CD14-positive monocyte (primary cell): ENCODE results near the gene HDAC4. TPM values are rescaled to one million over a fixed set of nuclear protein-coding genes. Genes with fewer than 3 reads are reported as not detected.

Experiments
- DNase-seq, 3 donors: peaks; one replicate each; pipeline ENCODE4 v3.0.0-alpha.2; 2011 to 2022
- H2AFZ ChIP-seq: 2 replicates; pipeline ENCODE4 v1.6.0; 2012; ENCODE audit warnings: mild to moderate bottlenecking, low read depth, low read length, inconsistent platforms; ENCODE audit not compliant: insufficient read depth, poor library complexity, severe bottlenecking
- H3K27ac ChIP-seq, 2 donors: 1 replicate in 1 of 2; 2 replicates in 1 of 2; pipeline ENCODE4 v1.5.1; 2012 to 2013; ENCODE audit warnings: low read length in 2 of 2, control low read depth in 1 of 2, inconsistent platforms in 1 of 2, low read depth in 1 of 2, mild to moderate bottlenecking in 1 of 2
- H3K27me3 ChIP-seq, 2 donors: one replicate each; pipeline versions ENCODE4 v1.6.0 to v1.6.1; 2011 to 2013; ENCODE audit warnings: low read length in 2 of 2; ENCODE audit not compliant: control insufficient read depth in 2 of 2, insufficient read depth in 2 of 2
- H3K36me3 ChIP-seq, 2 donors: replicated peaks in 1 of 2; 1 replicate in 1 of 2; 2 replicates in 1 of 2; pipeline versions ENCODE4 v1.5.1 to v1.6.1; 2012 to 2013; ENCODE audit warnings: low read length in 2 of 2, control low read depth in 1 of 2, inconsistent platforms in 1 of 2, mild to moderate bottlenecking in 1 of 2; ENCODE audit not compliant: insufficient read depth in 2 of 2, control insufficient read depth in 1 of 2
- H3K4me1 ChIP-seq, 2 donors: 1 replicate in 1 of 2; 2 replicates in 1 of 2; pipeline versions ENCODE4 v1.5.1 to v1.6.1; 2012 to 2013; ENCODE audit warnings: low read length in 2 of 2, control low read depth in 1 of 2, inconsistent platforms in 1 of 2, mild to moderate bottlenecking in 1 of 2, moderate library complexity in 1 of 2; ENCODE audit not compliant: insufficient read depth in 2 of 2, control insufficient read depth in 1 of 2
- H3K4me2 ChIP-seq: replicated peaks from 2 replicates; pipeline ENCODE3; 2012; ENCODE audit warnings: low read length, moderate library complexity, mild to moderate bottlenecking; ENCODE audit not compliant: poor library complexity, severe bottlenecking; ENCODE audit errors: extremely low read depth
- H3K4me3 ChIP-seq, 3 experiments: fragments of 200-600 bp in 1 of 3; sonication (generic) in 1 of 3; replicated peaks in 1 of 3; 1 replicate in 2 of 3; 2 replicates in 1 of 3; pipeline ENCODE4 v1.5.1; 2011 to 2013; ENCODE audit warnings: low read length in 3 of 3, mild to moderate bottlenecking in 3 of 3, control low read depth in 2 of 3, low read depth in 2 of 3, inconsistent platforms in 1 of 3, moderate library complexity in 1 of 3
- H3K79me2 ChIP-seq: 2 replicates; pipeline ENCODE4 v1.6.0; 2012; ENCODE audit warnings: mild to moderate bottlenecking, control low read depth, inconsistent platforms, low read length, moderate library complexity; ENCODE audit not compliant: insufficient read depth
- H3K9ac ChIP-seq: 2 replicates; pipeline ENCODE4 v1.6.0; 2017; ENCODE audit warnings: low read length, mild to moderate bottlenecking; ENCODE audit not compliant: insufficient read depth, poor library complexity, severe bottlenecking
- H3K9me3 ChIP-seq, 2 donors: replicated peaks in 1 of 2; 1 replicate in 1 of 2; 2 replicates in 1 of 2; pipeline versions ENCODE4 v1.5.1 to v1.6.1; 2012 to 2013; ENCODE audit warnings: low read length in 2 of 2, control low read depth in 1 of 2; ENCODE audit not compliant: control insufficient read depth in 1 of 2, insufficient read depth in 1 of 2
- H4K20me1 ChIP-seq: 2 replicates; pipeline ENCODE4 v1.6.0; 2012; ENCODE audit warnings: mild to moderate bottlenecking, low read length, control low read depth, moderate library complexity; ENCODE audit not compliant: insufficient read depth
- H3K27ac Mint-ChIP-seq, 7 donors: one replicate each; pipeline ENCODE4 v1.8.0; 2020; ENCODE audit warnings: mild to moderate bottlenecking in 7 of 7, mixed read lengths in 7 of 7, moderate library complexity in 6 of 7, inconsistent platforms in 2 of 7
- H3K27me3 Mint-ChIP-seq, 3 donors: one replicate each; pipeline ENCODE4 v1.8.0; 2021 to 2022; ENCODE audit warnings: low read depth in 3 of 3, mild to moderate bottlenecking in 3 of 3, mixed read lengths in 3 of 3, moderate library complexity in 3 of 3, inconsistent platforms in 1 of 3
- H3K36me3 Mint-ChIP-seq, 2 donors: one replicate each; pipeline ENCODE4 v1.8.0; 2020; ENCODE audit warnings: mixed read lengths in 2 of 2, inconsistent platforms in 1 of 2, mild to moderate bottlenecking in 1 of 2
- H3K4me1 Mint-ChIP-seq: one replicate; pipeline ENCODE4 v1.8.0; 2020; ENCODE audit warnings: mild to moderate bottlenecking, mixed read lengths
- H3K4me3 Mint-ChIP-seq, 2 donors: one replicate each; pipeline ENCODE4 v1.8.0; 2020; ENCODE audit warnings: mild to moderate bottlenecking in 2 of 2, mixed read lengths in 2 of 2, moderate library complexity in 1 of 2
- H3K9me3 Mint-ChIP-seq, 7 donors: one replicate each; pipeline ENCODE4 v1.8.0; 2020 to 2022; ENCODE audit warnings: mixed read lengths in 7 of 7, mild to moderate bottlenecking in 6 of 7, moderate library complexity in 6 of 7, inconsistent platforms in 2 of 7
- CTCF ChIP-seq: fragments of 200-600 bp; IDR thresholded peaks from one replicate; pipeline ENCODE4 v1.8.0; 2022; ENCODE audit warnings: antibody characterized with exemption, mild to moderate bottlenecking
- WGBS: methylation state at CpG from one replicate; pipeline ENCODE4 v1.1.5; 2013; ENCODE audit warnings: missing lambda C conversion rate; ENCODE audit not compliant: insufficient coverage; 5-methylcytosine and 5-hydroxymethylcytosine counted together
- intact Hi-C, 2 donors: fragments of 100-400 bp; cut with micrococcal nuclease; formaldehyde crosslinking; loops; one replicate each; pipeline versions ENCODE4 v1.15.0 to v1.15.1; 2023
- polyA plus RNA-seq, 3 donors: library from polyadenylated mRNA; depleted of rRNA in 1 of 3; unstranded in 2 of 3; stranded (reverse) in 1 of 3; fragments of 300-500 nt in 2 of 3; fragments of >200 nt in 1 of 3; fragmentation: Illumina TruSeq in 2 of 3; gene quantifications; 1 replicate in 2 of 3; 2 replicates in 1 of 3; pipeline ENCODE4 v1.2.3, GENCODE V29; 2012 to 2021

HDAC4 gene
- polyA plus RNA-seq, 3 donors, result 3.3 to 23.0 (median 4.5) TPM

DNA sequence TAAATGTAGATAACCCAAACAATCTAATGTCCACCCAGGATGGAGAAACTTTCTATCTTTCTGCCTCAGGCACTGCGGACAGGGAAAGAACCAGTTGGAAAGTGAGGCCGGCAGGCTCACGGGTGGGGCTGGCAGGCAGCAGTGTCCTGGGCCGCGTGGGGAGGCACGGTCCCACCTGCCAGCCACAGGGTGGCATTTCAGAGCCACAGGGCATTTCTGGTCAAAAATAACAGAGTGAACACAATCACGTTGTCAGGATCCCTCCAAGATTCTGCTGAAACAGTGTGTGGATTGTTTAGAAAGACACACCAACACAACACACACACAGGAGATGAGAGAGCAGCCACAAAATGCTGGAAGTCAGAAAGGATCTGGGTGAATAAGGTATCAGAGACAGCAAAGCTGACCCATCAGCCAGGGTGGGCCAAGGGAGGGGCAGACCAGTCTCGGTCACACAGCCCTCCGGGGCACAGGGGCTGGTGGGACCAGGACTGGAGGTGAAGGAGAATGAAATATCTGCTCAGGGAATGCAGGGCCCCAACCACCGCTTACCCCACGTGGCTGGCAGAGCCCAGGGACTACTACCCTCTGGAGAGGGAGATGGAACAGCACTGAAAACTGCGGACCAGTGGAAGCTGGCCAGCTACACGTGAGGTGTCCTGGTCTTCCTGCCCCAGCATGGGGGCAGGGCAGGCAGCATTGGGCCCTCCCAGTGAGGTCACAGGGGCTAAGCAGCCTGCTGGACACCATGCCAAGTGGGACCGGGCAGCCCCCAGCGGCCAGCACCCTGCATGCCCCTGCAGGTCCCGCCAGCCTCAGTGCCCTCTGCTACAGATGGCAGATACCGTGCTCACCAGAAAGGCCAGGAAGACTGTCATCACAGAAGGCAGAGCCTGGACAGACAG lies 173.9 kb downstream of the HDAC4 start:
- H3K4me1 Mint-ChIP-seq, result peaks cover 93% of the 10 kb centered on the region
- no peaks in the 10 kb centered on the region for H3K9me3 Mint-ChIP-seq
- H3K27me3 Mint-ChIP-seq, result peaks cover 0 to 2% (median 0%) of the 10 kb centered on the region in 3 donors
- H3K79me2 ChIP-seq, result peaks cover 90% of the 10 kb centered on the region
- no peaks in the 10 kb centered on the region for H3K36me3 ChIP-seq
- no peak for DNase-seq
- peak overlapping the region; percentile 97 to 100 (median 100) for H3K27ac Mint-ChIP-seq
- peaks cover 22 to 23% of the 10 kb centered on the region in 2 donors for H3K36me3 Mint-ChIP-seq
- peak overlapping the region in 1 of 3 experiments; percentile 65 for H3K4me3 ChIP-seq
- no peak overlapping the region for H2AFZ ChIP-seq
- no peak overlapping the region for H3K4me3 Mint-ChIP-seq
- no peaks in the 10 kb centered on the region for H3K9me3 ChIP-seq
- peak overlapping the region; percentile 16 for H3K9ac ChIP-seq
- TF ChIP-seq CTCF, result no peak
- intact Hi-C loops, result loop anchor here in 1 of 2 donors (10.0 kb wide), 1 partner anchor 278 kb away; no protein-coding TSS in a partner anchor
- 75% methylated on average over 13 of the region's 17 CpGs for WGBS
- peaks cover 98 to 99% of the 10 kb centered on the region in 2 donors for H3K4me1 ChIP-seq
- no peaks in the 10 kb centered on the region for H4K20me1 ChIP-seq
- peak overlapping the region; percentile 92 to 100 for H3K27ac ChIP-seq
- H3K4me2 ChIP-seq, result peak overlapping the region; percentile 18
- no peaks in the 10 kb centered on the region for H3K27me3 ChIP-seq

DNA sequence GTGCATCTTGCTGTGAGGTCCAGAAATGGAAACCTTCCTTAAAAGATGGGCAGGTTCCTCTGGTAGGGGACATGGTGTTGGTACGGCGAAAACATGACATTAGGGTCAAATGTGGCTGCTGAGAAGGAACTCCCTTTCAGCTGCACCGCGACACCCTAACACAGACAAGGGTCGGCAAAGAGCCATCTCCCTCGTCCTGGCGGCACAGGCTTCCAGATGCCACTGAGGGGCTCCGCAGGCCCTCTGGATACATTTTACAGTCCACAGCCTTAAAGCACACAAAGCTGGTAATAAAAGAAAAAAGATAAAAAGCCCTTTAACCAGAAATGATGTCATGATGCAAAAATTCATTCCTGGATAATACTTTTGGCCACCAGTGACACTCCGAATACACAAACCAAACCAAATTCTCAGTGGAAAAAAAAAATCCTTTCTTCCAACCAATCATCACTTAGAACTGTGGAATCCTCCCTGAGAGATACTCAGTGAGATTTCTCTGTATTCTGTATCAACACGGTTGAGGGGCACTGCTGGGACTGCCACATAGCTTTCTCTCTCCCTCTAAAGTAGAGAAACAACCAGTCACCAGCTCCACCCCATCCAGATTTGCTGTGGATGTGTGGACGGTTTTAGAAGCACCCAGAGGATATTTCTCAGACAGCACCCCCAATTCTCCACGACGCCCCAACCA lies 174.8 kb downstream of the HDAC4 start:
- Mint-ChIP-seq H3K4me1 (peaks cover 95% of the 10 kb centered on the region), H3K4me3 (peak overlapping the region; percentile 47 to 64), H3K27me3 (no peaks in the 10 kb centered on the region), H3K9me3 (no peaks in the 10 kb centered on the region), H3K27ac (peak overlapping the region; percentile 97 to 100 (median 100)), H3K36me3 (peaks cover 22 to 23% of the 10 kb centered on the region in 2 donors)
- TF ChIP-seq CTCF, result no peak
- H3K36me3 ChIP-seq, result no peaks in the 10 kb centered on the region
- no peak for DNase-seq
- whole genome bisulfite sequencing, result 80% methylated on average over 2 of the region's 13 CpGs
- intact Hi-C loops, result loop anchor here in 1 of 2 donors (10.0 kb wide), 1 partner anchor 279 kb away; no protein-coding TSS in a partner anchor
- peak overlapping the region; percentile 66 for H3K4me2 ChIP-seq
- no peaks in the 10 kb centered on the region for H3K27me3 ChIP-seq
- peak overlapping the region; percentile 63 for H3K9ac ChIP-seq
- H3K27ac ChIP-seq, result peak overlapping the region; percentile 92 to 100
- H3K9me3 ChIP-seq, result no peaks in the 10 kb centered on the region
- peaks cover 90% of the 10 kb centered on the region for H3K79me2 ChIP-seq
- peaks cover 98 to 99% of the 10 kb centered on the region in 2 donors for H3K4me1 ChIP-seq
- no peaks in the 10 kb centered on the region for H4K20me1 ChIP-seq
- peak overlapping the region; percentile 3 for H2AFZ ChIP-seq
- H3K4me3 ChIP-seq, result peak overlapping the region in 1 of 3 experiments; percentile 65
